Stimulated activated naive CD4-positive, alpha-beta T cell treated with Interleukin-2 at 50 U/mL for 16 hours (primary cell): ENCODE results near the gene CTSE.

Experiments
- DNase-seq: peaks from one replicate; lab custom pipeline; 2025; lab: John Stamatoyannopoulos, UW

CTSE gene

GRCh38 chr1:206049919-206050600 lies 26.4 kb upstream of the CTSE start:
- no peak for DNase-seq

- no peak for DNase-seq
Measured at GRCh38 chr1:206049293-206049692, 25.6 kb upstream of the CTSE start.

GRCh38 chr1:206048582-206048981 lies 24.9 kb upstream of the CTSE start:
- DNase-seq, result no peak

GRCh38 chr1:206047271-206047670 lies 23.6 kb upstream of the CTSE start:
- no peak for DNase-seq

DNA sequence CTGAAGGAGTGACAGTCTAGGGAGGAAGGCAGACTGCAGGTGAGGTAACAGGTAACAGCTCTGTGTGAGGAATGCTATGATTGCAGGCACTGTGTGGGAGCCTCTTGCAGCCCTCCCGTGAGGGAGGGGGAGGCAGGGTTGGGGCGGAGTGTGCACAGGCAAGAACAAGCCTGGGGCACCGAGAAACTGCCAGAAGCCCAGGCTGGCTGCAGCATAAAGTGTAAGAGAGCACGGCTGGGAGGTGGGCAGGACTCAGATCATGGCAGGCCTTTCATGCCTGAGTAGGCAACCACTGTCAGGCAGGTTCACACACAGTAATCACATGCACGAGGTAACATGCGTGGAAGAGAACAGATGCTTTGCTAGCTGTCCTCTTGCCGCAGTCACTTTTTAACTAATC lies 17.9 kb upstream of the CTSE start:
- no peak for DNase-seq

DNA sequence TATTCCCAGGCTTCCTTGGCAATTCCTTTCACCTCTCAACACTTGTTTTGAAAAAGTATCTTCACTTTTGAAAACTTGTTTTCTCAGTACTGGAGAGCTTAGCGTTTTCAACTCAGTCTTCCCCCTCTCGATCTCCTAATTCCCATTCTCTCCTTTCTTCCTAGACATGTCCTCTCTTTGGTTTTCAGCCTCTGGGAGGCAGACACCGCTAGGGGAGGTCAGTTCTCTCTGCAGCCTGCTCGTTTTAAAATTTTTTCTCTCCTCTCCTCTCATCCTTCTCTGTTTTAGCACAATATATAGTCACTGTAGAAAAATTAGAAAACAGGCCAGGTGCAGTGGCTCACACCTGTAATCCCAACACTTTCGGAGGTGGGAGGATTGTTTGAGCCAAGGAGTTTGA lies 16.6 kb upstream of the CTSE start:
- no peak for DNase-seq

- DNase-seq, result no peak
Measured at GRCh38 chr1:206039046-206039973, 15.6 kb upstream of the CTSE start.

GRCh38 chr1:206037581-206037980 lies 13.9 kb upstream of the CTSE start:
- DNase-seq, result no peak

DNA sequence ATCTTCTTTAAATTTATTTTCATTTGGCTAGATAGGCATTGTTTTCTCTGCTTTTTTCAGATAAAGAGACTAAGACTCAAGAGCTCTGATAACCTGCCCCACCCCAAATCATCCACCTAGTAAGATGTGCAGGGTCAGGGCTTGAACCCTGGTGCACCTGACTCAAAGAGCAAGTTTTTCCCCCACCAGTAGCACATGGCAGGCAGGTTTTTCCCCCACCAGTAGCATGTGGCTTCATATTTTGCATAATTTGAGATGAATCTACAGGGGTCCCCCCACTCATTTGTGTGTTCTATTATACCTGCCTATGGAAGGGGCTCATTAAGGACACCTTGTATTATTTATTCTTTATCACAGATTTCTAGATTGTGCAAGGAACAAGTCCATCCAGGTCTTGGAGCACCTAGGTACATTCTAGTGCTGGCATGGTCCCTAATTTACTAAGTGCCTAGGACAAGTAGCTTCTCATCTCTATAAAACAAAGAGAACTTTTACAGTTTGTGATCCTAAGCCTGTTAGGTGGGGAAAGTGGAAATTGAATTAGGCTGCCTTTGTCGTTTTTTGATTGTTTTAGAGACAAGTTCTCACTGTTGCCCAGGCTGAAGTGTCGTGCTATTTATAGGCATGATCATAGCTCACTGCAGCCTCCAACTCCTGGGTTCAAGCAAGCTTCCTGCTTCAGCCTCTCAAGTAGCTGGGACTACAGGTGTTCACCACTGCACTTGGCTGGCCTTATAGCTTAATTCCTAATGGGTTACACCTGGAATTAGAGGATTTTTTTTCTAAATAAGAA lies 13.2 kb upstream of the CTSE start:
- no peak for DNase-seq

DNA sequence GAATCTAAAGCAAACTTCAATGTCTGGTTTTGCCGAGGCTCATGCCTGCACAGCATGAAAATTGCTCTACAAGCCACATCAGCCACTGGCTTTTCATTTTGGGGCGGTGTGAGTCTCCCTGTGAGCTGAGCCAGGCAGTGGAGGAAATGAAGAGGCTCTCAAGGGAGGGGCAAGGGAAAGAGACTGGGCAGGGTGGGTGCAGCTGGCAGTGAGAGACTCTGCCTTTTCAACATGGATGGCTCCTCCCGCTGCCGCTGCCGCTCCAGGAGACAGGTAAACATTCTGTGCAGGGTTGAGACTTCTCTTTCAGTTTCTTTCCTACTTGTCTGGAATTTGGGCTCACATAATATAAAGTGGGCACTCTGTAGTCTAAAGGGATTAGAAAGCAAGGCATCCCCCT lies 11.3 kb upstream of the CTSE start:
- DNase-seq, result no peak

- DNase-seq, result no peak
Measured at GRCh38 chr1:206032380-206033140, 8.9 kb upstream of the CTSE start.

DNA sequence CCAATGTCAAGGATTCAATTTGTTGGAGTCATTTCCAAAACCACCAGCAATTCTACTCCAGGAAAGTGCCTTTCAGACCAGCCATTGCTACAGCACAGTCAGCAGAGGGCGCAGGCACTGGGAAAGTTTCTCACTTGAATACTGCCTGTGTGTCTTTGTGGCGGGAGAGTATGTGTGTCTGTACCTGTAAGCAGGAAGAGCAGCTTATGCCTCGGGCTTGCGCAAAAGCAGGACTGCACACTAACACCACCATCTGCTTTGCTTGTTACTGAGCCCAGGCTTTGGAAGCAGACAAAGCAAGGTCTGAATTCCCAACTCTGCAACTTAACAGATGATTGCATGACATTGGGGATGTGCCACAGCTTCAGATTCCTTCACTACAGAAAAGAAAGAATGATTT lies 7.0 kb upstream of the CTSE start:
- DNase-seq, result peak; percentile 62

GRCh38 chr1:206030191-206030590 lies 6.5 kb upstream of the CTSE start:
- DNase-seq, result no peak

DNA sequence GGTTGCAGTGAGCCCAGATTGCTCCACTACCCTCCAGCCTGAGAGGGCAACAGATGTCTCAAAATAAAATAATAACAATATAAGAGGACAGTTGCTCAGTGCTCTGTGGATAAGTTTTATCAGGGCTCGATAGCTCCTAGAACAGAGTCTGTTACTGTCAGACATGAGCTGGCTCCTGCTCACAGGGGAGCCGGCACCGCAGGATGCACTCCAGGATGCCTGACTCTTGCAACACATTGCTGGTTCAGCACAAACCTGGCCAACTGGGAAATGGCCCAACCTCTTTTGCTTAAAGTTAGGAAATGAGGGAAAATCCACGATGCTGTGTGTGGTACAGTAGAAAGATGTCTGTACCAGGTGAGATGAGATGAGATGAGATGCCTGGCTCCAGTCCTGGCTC lies 5.8 kb upstream of the CTSE start:
- DNase-seq, result no peak

GRCh38 chr1:206025283-206025820 lies 1.7 kb upstream of the CTSE start:
- DNase-seq, result no peak

GRCh38 chr1:206022766-206023165 lies 929 bp downstream of the CTSE start:
- DNase-seq, result no peak

- DNase-seq, result no peak
Measured at GRCh38 chr1:206021626-206022365, 1.9 kb downstream of the CTSE start.

- no peak for DNase-seq
Measured at GRCh38 chr1:206021008-206021625, 2.6 kb downstream of the CTSE start.

- DNase-seq, result no peak
Measured at GRCh38 chr1:206020393-206021007, 3.2 kb downstream of the CTSE start.

DNA sequence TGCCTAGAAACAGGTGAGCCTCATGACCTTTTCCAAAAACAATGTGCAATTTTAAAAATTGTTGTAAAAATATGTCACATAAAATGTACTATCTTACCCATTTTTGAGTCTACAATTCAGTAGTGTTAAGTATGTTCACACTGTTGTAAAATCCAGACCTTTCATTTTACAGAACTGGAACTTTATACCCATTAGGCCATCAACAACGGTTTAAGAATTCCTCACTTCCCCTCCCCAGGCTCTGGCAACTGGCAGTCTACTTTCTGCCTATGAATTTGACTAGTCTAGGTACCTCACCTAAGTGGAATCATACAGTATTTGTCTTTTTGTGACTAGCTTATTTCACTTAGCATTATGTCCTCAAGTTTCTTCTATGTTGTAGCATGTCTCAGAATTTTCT lies 8.6 kb downstream of the CTSE start:
- DNase-seq, result no peak
